ENCODE measurements around the gene MAPK10.
"Not testable (repeated sequence)": the region's sequence is repeated elsewhere in the genome, so short reads cannot be mapped to it uniquely, and the experiment has no call there.

Gene MAPK10

GRCh38 chr4:86334020-86334750 is 25.7 kb downstream of the MAPK10 start:
- no peak for DNase-seq

- no peak for DNase-seq
Measured at GRCh38 chr4:86333236-86333635, 26.6 kb downstream of the MAPK10 start.

- no peak for DNase-seq
Measured at GRCh38 chr4:86330961-86331742, 28.7 kb downstream of the MAPK10 start.

GRCh38 chr4:86330411-86330810 is 29.4 kb downstream of the MAPK10 start:
- DNase-seq = not testable (repeated sequence)

- no peak for DNase-seq
Measured at GRCh38 chr4:86329431-86329830, 30.4 kb downstream of the MAPK10 start.

GRCh38 chr4:86326400-86326799 is 33.5 kb downstream of the MAPK10 start:
- DNase-seq = no peak

- DNase-seq = no peak
Measured at GRCh38 chr4:86319390-86319789, 40.5 kb downstream of the MAPK10 start.

- DNase-seq = no peak
Measured at GRCh38 chr4:86315579-86315978, 44.3 kb downstream of the MAPK10 start.

GRCh38 chr4:86313656-86314055 is 46.2 kb downstream of the MAPK10 start:
- no peak for DNase-seq

GRCh38 chr4:86307432-86307831 is 52.4 kb downstream of the MAPK10 start:
- no peak for DNase-seq

GRCh38 chr4:86306816-86307215 is 53.0 kb downstream of the MAPK10 start:
- DNase-seq = no peak

GRCh38 chr4:86302830-86303229 is 57.0 kb downstream of the MAPK10 start:
- DNase-seq = no peak

GRCh38 chr4:86302251-86302650 is 57.6 kb downstream of the MAPK10 start:
- no peak for DNase-seq

GRCh38 chr4:86300516-86300915 is 59.3 kb downstream of the MAPK10 start:
- DNase-seq = no peak

- DNase-seq = no peak
Measured at GRCh38 chr4:86296865-86297264, 63.0 kb downstream of the MAPK10 start.

- no peak for DNase-seq
Measured at GRCh38 chr4:86294883-86295282, 65.0 kb downstream of the MAPK10 start.

GRCh38 chr4:86291180-86291579 is 68.7 kb downstream of the MAPK10 start:
- no peak for DNase-seq

GRCh38 chr4:86286726-86287125 is 73.1 kb downstream of the MAPK10 start:
- DNase-seq = no peak

GRCh38 chr4:86283371-86283770 is 76.5 kb downstream of the MAPK10 start:
- no peak for DNase-seq

- DNase-seq = no peak
Measured at GRCh38 chr4:86280246-86280645, 79.6 kb downstream of the MAPK10 start.

GRCh38 chr4:86279293-86279960 is 80.4 kb downstream of the MAPK10 start:
- no peak for DNase-seq

GRCh38 chr4:86278126-86278525 is 81.7 kb downstream of the MAPK10 start:
- no peak for DNase-seq

- no peak for DNase-seq
Measured at GRCh38 chr4:86274642-86275041, 85.2 kb downstream of the MAPK10 start.

- DNase-seq = no peak
Measured at GRCh38 chr4:86272669-86273068, 87.2 kb downstream of the MAPK10 start.
